GM19238 (cell line): ENCODE data around the gene SLC49A4.
A peak's percentile ranks its signal among the peaks of the same experiment; 100 is the strongest.
"Not testable (repeated sequence)": the region's sequence is repeated elsewhere in the genome, so short reads cannot be mapped to it uniquely, and the experiment has no call there.

Source experiments
- DNase-seq: peaks from one replicate; pipeline ENCODE4 v3.0.0; 2011; ENCODE audit warnings: low spot score; ENCODE audit not compliant: insufficient read length

SLC49A4 gene, protein sequence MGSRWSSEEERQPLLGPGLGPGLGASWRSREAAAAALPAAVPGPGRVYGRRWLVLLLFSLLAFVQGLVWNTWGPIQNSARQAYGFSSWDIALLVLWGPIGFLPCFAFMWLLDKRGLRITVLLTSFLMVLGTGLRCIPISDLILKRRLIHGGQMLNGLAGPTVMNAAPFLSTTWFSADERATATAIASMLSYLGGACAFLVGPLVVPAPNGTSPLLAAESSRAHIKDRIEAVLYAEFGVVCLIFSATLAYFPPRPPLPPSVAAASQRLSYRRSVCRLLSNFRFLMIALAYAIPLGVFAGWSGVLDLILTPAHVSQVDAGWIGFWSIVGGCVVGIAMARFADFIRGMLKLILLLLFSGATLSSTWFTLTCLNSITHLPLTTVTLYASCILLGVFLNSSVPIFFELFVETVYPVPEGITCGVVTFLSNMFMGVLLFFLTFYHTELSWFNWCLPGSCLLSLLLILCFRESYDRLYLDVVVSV

DNA sequence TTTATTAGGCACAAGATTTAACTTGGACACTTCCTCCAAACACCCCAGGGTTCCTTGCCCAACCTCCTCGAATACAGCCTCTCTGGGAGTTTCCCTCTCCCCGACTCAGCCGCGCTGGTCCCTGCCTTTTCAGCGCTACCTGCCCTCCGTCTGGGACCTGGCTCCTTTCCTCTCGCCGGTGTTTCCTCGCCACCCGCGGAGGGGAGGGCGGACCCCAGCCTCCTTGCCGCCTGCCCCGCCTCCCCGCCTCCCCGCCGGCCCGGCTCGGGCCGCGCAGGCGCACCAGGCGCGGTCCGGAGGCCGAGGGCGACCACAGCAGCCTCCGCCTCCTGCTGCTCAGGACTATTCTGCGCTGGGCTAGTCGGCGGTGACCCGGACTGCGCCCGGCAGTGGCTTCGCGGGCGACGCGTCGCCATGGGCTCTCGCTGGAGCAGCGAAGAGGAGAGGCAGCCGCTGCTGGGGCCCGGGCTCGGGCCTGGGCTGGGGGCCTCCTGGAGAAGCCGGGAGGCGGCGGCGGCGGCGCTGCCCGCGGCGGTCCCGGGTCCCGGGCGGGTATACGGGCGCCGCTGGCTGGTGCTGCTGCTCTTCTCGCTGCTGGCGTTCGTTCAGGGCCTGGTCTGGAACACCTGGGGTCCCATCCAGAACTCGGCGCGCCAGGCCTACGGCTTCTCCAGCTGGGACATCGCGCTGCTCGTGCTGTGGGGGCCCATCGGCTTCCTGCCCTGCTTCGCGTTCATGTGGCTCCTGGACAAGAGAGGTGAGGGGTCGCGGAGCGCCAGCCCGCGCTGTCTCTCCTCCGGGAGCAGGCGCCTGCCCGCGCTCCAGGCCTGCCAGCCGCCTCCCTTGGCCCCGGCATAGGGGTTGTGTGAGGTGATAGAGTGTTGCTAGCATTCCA is at the start of gene SLC49A4:
TSS of gene SLC49A4 (plus strand) at position 291 of the 895 bp plus-strand sequence. CDS start at position 415, 124 bp downstream.
- DNase-seq: peak; percentile 80

DNA sequence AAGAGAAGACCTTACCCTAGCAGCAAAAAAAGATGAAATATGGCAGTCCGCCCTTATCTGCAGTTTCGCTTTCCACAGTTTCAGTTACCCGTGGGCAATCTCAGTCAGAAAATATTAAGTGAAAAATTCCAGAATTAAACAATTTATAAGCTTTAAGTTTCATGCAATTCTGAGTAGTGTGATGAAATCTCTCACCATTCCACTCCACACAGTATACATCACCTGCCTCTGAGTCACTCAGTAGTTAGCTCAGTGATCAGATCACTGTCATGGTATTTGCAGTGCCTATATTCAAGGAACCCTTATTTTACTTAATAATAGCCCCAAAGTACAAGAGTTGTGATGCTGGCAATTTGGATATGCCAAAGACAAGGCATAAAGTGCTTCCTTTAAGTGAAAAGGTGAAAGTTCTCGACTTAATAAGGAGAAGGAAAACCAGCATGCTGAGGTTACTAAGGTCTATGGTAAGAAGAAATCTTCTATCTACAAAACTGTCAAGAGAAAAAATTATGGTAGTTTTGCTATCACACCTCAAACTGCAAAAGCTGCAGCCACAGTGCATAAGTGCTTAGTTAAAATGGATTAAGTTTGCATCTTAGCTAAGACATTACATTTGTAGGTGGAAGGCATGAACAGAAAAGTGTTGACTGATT is 49.4 kb upstream of the SLC49A4 start:
- DNase-seq: no peak

DNA sequence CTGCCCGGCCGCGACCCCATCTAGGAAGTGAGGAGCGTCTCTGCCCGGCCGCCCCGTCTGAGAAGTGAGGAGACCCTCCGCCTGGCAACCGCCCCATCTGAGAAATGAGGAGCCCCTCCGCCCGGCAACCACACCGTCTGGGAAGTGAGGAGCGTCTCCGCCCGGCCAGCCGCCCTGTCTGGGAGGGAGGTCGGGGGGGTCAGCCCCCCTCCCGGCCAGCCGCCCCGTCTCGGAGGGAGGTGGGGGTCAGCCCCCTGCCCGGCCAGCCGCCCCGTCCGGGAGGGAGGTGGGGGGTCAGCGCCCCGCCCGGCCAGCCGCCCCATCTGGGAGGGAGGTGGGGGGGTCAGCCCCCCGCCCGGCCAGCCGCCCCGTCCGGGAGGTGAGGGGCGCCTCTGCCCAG is 47.6 kb upstream of the SLC49A4 start:
- DNase-seq: not testable (repeated sequence)

DNA sequence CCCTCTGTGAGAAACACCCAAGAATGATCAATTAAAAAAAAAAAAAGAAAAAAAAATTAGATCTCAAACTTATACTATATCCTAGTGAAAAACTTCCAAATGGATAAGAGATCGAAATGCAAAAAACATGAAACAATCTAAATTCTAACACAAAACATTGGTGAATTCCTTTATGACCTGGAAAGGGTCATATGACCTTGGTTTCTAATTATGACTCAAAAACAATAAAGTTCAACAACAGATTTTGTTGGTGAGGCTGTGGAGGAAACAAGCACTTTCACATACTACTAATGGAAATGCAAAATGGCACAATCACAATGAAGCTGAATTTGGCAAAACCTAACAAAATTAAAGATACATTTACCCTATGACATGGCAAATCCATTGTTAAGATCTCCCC is 46.5 kb upstream of the SLC49A4 start:
- DNase-seq: no peak

DNA sequence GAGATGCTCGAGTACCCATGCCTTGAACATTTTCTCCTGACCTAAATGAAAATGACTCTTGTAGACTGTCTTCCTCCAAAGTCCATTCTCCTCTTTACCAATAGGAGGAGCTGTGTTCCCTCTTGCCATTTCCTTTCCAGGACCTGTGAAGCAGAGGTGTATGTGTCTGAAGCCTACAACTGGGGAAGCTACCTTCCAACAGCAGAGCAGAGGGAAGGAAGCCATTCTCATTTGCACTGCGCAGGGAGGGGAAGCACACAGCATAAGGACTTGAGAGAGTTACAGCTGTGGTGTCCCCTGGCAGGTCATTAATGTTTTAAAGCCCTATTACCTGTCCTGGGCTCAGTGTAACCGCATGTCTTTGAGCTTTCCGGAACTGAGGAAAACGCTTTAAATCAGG is 39.9 kb upstream of the SLC49A4 start:
- peak; percentile 30 for DNase-seq

DNA sequence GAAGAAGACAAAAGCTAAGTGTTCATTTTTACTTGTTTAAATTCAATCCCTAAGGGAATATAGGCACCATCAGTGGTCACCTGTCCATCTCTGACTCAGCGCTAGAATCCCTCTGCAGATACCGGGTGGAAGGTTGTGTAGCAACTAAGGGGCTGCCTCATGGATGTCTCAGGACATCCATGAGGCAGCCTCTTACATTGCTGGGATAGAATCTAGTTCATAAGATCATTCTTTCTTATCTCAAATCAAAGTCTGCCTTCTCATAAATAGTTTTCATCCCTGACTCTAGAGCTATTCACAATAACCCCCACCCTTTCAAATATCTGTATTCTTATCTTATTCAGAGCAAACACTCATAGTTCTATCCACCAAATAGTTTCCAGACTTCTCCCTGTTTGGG is 39.4 kb upstream of the SLC49A4 start:
- DNase-seq: no peak

DNA sequence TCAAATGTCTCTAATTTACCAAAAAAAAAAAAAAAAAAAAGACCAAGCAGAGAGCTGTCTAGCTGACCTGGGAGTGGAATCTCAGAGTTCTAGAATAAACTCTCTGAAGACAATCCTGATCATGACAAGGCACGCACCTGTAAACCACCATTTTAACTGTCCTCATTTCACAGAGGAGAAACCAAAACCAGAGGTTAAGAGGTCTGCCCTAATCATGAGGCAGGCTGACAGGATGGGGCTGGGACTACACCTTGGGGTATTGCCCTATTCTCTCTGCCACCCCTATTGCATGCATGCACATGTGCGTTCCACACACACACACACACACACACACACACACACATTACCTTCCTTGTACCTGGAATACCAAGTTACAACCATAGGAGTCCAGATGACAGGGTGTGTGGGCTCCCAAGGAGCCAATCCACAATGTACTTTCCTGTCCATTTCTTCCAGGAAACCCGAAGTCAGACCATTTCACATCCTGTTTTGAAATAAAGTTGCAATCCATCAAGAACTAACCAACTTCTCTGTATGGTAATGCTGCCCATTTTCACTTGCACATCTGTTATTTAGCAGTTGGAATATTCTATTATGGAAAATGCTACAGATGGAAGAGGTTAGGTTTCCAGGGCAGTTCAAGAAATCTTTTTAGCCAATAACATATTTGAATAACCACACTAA is 35.9 kb upstream of the SLC49A4 start:
- DNase-seq: no peak

DNA sequence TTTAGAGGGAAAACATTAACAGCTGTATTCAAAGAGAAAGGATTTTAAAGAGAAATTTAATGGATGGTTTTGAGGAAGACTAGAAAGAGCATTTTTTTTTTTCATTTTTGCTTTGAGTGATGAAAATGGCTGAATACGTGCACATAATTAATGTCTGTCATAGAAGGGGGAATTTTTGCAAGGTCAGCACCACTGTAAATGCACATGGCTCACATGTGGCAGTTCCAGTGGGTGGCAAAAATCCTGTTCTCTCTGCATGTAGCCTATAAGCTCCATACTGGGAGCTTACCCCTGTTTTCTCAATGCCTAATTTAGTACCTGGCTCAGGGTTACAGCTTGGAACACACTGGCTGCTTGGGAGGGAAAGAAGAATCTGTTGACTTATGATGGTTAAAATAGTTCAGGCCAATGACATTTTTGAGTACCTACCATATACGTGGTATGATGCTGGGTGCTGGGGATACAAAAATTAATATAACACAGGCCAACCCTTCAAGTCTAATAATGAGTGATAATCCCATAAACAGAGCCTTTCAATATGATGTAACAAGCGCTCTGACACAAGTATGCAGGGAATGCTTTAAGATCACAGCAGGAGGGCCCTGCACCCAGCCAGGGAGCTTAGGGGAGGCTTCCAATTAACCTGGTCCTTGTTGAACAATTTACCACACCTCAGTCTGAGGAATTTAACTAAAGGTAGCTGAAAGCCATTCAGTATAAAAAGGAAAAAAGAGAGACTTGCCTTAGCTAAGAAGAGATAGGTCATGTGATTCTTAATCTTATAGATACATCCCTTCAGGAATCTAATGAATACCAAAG is 34.2 kb upstream of the SLC49A4 start:
- DNase-seq: no peak

DNA sequence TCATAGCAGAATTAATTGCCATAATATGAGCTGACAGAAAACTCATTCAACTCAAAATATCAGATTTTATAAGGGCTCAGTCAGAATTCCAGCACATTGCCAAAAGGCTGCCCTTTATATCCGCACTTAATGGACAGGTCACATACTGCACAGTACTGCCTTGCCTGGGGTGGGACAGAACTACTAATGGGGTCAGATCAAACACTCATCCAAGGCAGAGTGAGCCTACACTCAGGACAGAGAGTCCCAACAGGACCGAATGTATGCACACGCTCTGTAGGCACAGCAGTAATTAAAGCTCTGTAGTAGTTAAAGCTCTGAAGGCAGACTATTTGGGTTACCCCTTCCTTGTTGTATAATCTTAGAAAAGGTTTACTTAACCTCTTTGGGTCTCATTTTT is 28.4 kb upstream of the SLC49A4 start:
- no peak for DNase-seq

DNA sequence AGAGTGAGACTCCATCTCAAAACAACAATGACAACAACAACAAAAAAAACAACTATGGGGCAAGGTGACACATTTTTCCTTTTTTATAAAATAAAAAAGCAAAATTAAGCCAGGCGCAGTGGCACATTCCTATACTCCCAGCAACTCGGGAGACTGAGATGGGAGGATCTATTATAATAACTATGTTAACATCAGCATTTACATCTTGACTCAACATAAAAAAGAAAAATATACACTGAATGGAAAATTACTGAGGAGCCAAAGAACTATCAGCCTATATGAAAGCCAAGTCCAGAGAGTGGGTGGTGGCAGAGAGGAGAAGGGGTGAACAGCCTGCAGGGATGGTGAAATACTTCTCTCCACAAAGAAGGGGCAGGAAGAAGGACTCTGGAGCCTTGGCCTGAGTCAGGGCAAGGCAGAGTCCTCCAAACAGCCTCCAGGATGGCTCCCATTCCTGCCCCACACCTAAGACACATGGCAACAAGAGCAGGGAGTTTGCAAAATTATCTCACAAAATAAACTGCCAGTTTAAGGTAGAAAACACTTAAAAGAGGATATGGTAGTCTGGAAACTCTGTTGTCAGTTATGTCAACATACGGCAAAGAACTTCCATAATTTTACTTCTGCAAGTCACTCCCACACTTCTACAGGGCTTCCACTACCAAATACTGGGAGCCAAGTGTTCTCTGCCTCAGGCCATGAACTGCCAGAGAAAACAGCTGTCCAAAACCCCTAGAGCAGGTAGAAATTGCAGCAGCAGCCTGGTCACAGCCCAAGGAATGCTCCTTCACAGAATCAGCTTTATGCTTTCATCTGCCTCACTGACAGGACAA is 27.1 kb upstream of the SLC49A4 start:
- DNase-seq: no peak

DNA sequence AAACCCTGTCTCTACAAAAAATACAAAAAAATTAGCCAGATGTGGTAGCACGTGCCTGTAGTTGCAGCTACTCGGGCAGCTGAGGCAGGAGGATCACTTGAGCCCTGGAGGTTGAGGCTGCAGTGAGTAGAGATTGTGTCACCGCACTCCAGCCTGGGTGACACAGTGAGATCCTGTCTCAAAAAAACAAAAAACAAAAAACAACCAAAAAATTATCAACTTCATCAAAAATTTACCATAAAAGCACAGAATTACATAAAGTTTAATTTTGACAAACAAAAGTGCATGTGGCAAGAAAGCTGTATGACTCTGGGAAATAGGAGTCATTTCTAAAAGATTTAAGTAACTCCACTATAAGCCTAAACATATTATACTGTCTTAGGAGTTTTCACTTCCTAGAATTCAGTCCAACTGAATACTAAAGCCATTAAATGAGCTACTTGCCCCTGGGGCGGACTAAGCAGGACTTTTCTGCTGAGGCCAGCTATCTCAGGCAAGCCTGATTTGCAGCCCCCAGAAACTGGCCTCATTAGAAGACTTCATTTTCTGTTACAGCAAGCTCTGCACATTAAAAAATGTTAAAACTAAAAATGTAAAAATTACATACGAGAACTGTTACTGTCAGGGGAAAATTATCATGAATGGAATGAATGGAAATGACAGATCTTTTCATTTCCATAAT is 24.2 kb upstream of the SLC49A4 start:
- no peak for DNase-seq

DNA sequence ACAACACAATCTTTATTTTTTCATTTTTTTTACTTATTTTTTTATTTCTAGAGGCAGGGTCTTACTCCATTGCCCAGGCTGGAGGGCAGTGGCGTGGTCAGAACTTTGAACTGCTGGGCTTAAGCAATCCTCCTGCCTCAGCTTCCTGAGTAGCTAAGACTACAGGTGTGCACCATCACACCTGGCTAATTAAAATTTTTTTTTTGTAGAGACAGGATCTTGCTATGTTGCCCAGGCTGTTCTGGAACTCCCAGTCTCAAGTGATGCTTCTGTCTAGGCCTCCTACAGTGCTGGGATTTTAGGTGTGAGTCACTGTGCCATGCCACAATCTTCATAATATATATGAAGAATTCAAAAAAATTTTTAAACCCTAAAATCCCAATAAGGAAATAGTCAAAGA is 22.0 kb upstream of the SLC49A4 start:
- DNase-seq: no peak

DNA sequence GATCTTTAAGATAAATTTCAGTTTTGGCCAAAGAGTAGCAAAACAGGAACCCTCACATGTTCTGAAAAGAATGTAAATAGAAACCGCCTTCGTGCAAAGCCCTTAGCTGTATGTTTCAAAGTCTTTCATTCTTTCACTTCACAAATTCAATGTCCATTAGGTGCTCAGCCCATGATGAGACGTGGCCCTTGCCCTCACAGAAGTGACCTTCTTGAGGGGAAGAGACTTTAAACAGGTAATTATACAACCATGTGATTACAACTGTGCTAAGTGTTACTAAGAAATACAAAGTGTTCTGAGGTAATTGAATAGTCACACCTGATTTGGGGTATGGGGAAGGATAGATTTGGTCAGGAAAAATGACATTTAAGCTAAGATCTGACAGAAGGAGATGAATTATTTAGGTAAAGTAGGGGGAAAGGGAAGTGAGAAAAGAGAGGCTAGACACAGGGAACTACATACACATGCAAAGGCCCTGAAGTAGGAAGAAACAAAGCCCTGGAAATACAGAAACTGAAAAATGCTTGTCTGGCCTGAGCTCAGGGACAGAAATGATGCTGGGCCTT is 20.8 kb upstream of the SLC49A4 start:
- no peak for DNase-seq

DNA sequence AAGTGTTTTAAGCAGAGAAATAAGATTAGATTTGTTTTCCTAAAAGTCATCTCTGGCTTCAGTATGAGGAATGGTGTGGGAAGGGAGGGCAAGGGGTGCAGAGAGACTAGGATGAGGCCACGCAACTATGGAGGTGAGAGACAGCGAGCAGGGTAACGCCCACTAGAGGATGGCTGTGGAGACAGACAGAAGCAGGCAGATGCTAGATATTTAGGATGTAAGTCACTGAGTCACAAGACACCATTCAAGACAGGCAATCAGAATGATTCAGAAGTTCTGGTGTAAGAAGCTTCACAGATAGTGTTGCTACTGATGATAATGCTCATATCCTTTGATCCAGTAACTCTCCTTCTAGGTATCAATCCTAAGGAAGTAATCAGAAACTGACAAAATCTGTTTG is 20.3 kb upstream of the SLC49A4 start:
- DNase-seq: no peak

DNA sequence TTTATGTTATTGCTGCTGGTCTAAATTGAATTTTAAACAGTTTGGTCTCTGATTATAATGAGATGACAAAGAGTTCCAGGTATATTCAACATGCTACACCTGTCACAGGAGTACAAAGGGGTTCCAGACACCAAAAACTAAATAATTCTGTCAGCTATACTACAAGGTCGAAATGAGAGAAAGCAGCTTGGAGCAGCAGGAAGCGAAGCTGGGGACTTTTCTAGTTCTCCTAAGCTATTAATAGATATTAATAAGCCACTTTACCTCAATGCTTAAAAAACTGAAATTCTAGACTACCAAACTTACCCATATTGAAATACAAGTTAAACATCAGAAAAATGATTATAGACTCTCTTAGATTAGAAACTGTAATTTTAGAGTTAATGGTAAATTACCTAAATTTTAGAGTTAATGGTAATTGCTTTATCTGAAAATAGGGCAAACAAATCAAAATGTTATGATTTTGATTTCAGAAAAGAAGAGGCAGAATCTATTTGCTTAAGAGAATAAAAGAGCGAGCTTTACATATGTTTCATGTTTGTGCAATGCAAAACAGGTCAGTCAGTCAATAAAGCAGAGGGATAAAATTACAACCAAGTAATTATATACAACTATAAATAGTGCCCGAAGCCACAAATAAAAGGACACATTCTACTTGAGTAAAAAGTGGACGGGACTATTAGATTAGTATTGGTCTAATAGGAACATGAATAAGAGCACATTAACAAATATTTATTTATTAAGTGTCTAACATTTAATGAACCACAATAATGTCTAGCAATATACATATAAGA is 18.0 kb upstream of the SLC49A4 start:
- DNase-seq: no peak

DNA sequence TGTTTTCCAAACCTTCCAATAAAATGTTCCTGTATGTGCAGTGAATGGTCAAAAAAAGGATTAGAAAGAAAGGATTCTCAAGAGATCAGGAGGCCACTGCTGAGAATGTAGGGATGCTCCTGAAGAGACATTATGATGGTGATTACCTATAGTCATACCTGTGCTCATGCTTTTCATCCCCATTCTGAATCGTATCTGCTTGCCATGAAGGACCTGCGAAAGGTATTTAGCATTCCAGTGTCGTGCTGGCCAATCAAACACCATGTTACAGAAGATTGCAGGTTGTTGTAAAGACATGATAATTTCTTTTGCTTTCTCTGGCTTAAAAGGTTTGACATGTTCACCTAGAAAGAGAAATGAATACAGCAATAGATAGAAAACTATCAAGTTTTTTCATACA is 17.3 kb upstream of the SLC49A4 start:
- DNase-seq: no peak

DNA sequence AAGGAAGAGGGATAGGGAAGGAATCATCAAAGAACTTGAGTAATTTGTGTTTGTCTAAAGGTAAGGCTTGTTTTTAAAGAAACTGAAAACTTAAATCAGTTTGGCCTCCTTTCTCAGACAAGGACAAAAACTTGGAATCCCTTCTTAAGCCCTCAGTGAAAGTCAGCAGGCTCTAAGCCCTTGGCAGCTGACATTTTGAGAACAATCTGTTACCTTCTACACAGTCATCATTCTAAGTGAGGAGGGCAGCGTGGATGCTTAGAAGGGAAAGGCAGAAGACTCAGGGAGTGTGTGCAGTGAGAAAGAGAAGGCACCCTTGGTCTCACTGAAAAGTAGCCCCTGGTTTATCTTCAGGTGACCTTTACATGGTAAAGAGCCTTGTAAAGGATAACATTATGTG is 12.1 kb upstream of the SLC49A4 start:
- no peak for DNase-seq

DNA sequence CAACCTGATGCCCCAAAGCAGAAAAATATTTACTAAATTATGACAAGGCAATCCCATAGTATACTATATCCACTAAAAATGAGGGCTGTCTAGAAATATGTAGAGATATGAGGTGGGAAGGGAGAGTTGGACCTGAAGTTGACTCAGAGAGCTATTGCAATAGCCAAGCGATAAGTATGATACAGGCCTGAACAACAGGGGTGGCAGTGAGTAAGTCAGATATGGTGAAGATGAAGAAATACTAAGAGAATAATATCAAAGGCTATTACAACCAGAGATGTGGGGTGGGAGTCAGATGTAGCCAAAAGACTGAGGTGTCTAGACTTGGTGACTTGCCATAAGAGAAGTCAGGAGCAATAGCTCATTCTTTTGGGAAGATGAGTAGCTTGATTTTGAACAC is 10.4 kb upstream of the SLC49A4 start:
- no peak for DNase-seq
